ENCODE data around the gene PSMB10.
A peak's percentile ranks its signal among the peaks of the same experiment; 100 is the strongest.

The PSMB10 gene

DNA sequence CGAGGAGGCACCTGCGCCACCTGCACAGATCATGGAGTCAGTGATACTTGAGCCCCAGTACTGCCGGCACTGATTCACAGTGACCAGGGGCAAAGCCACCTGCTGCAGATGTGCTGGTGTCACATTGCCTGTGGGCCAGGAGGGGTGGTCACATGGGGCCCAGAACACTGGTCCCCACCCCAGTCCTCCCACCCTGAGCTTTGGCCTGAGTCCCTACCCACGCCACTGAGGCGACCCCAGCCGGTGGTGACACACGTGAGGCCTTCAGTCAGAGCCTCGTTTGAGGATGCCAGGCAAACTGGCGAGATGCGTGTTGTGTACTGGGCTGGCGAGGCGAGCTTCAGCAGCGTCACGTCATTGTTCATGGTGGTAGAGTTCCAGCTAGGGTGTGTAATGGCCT lies 6.5 kb downstream of the PSMB10 start:
- TF ChIP-seq, protein P1, sequence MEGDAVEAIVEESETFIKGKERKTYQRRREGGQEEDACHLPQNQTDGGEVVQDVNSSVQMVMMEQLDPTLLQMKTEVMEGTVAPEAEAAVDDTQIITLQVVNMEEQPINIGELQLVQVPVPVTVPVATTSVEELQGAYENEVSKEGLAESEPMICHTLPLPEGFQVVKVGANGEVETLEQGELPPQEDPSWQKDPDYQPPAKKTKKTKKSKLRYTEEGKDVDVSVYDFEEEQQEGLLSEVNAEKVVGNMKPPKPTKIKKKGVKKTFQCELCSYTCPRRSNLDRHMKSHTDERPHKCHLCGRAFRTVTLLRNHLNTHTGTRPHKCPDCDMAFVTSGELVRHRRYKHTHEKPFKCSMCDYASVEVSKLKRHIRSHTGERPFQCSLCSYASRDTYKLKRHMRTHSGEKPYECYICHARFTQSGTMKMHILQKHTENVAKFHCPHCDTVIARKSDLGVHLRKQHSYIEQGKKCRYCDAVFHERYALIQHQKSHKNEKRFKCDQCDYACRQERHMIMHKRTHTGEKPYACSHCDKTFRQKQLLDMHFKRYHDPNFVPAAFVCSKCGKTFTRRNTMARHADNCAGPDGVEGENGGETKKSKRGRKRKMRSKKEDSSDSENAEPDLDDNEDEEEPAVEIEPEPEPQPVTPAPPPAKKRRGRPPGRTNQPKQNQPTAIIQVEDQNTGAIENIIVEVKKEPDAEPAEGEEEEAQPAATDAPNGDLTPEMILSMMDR (conservative IDR thresholded peaks at IDR 0.05; ENCODE audit: low read depth, low read length), result no peak
- Histone ChIP-seq H3K79me2 (ENCODE audit: insufficient read depth, low read depth) (peaks cover 3% of the 10 kb centered on the region; the same call in 1 of the 2 replicates), H3K9ac (no peak overlapping the region), H3K4me2 (no peak overlapping the region), H3K4me3 (IDR thresholded peaks at IDR 0.05; ENCODE audit: insufficient read depth, low read depth, low read length) (no peak overlapping the region), H3K27me3 (ENCODE audit: insufficient read depth, low read depth) (no peaks in the 10 kb centered on the region), H2AFZ (ENCODE audit: low read depth) (no peak overlapping the region), H3K36me3 (ENCODE audit: insufficient read depth) (no peaks in the 10 kb centered on the region), H4K20me1 (ENCODE audit: insufficient read depth) (no peaks in the 10 kb centered on the region), H3K4me1 (ENCODE audit: low read depth, poor library complexity, severe bottlenecking) (peaks cover 3% of the 10 kb centered on the region), H3K27ac (no peak overlapping the region)

DNA sequence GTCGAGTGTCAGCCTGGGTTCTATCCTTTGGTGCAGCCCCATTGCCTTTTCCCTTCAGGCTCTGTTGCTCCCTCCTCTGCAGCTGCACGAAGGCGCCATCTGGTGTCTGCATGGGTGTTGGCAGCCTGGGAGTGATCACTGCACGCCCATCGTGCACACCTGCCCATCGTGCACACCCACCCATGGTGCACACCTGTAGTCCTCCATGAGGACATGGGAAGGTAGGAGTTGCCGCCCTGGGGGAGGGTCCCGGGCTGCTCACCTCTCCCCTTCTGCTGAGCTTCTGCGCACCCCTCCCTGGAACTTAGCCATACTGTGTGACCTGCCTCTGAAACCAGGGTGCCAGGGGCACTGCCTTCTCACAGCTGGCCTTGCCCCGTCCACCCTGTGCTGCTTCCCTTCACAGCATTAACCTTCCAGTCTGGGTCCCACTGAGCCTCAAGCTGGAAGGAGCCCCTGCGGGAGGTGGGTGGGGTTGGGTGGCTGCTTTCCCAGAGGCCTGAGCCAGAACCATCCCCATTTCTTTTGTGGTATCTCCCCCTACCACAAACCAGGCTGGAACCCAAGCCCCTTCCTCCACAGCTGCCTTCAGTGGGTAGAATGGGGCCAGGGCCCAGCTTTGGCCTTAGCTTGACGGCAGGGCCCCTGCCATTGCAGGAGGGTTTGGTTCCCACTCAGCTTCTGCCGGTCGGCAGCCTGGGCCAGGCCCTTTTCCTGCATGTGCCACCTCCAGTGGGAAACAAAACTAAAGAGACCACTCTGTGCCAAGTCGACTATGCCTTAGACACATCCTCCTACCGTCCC lies 7.9 kb downstream of the PSMB10 start:
- TF ChIP-seq, protein P1 (conservative IDR thresholded peaks at IDR 0.05; ENCODE audit: low read depth, low read length), result peak; percentile 85
- H3K4me1 ChIP-seq (ENCODE audit: low read depth, poor library complexity, severe bottlenecking), result no peaks in the 10 kb centered on the region
- no peaks in the 10 kb centered on the region for H3K36me3 ChIP-seq (ENCODE audit: insufficient read depth)
- H3K27ac ChIP-seq, result no peak overlapping the region
- H3K4me3 ChIP-seq (IDR thresholded peaks at IDR 0.05; ENCODE audit: insufficient read depth, low read depth, low read length), result no peak overlapping the region
- H3K79me2 ChIP-seq (ENCODE audit: insufficient read depth, low read depth), result no peaks in the 10 kb centered on the region
- H3K27me3 ChIP-seq (ENCODE audit: insufficient read depth, low read depth), result no peaks in the 10 kb centered on the region
- H3K9ac ChIP-seq, result no peak overlapping the region
- H4K20me1 ChIP-seq (ENCODE audit: insufficient read depth), result no peaks in the 10 kb centered on the region
- H2AFZ ChIP-seq (ENCODE audit: low read depth), result no peak overlapping the region
- H3K4me2 ChIP-seq, result no peak overlapping the region

DNA sequence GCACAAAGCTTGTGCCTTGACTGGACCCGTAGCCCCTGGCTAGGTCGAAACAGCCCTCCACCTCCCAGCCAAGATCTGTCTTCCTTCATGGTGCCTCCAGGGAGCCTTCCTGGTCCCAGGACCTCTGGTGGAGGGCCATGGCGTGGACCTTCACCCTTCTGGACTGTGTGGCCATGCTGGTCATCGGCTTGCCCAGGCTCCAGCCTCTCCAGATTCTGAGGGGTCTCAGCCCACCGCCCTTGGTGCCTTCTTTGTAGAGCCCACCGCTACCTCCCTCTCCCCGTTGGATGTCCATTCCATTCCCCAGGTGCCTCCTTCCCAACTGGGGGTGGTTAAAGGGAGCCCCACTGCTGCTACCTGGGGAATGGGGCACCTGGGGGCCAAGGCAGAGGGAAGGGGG lies 8.5 kb downstream of the PSMB10 start:
- TF ChIP-seq, protein P1 (conservative IDR thresholded peaks at IDR 0.05; ENCODE audit: low read depth, low read length), result no peak
- no peaks in the 10 kb centered on the region for H3K27me3 ChIP-seq (ENCODE audit: insufficient read depth, low read depth)
- no peaks in the 10 kb centered on the region for H3K4me1 ChIP-seq (ENCODE audit: low read depth, poor library complexity, severe bottlenecking)
- H3K27ac ChIP-seq, result no peak overlapping the region
- H3K4me3 ChIP-seq (IDR thresholded peaks at IDR 0.05; ENCODE audit: insufficient read depth, low read depth, low read length), result no peak overlapping the region
- no peak overlapping the region for H3K4me2 ChIP-seq
- H4K20me1 ChIP-seq (ENCODE audit: insufficient read depth), result no peaks in the 10 kb centered on the region
- H3K79me2 ChIP-seq (ENCODE audit: insufficient read depth, low read depth), result no peaks in the 10 kb centered on the region
- H3K36me3 ChIP-seq (ENCODE audit: insufficient read depth), result no peaks in the 10 kb centered on the region
- no peak overlapping the region for H3K9ac ChIP-seq
- no peak overlapping the region for H2AFZ ChIP-seq (ENCODE audit: low read depth)

DNA sequence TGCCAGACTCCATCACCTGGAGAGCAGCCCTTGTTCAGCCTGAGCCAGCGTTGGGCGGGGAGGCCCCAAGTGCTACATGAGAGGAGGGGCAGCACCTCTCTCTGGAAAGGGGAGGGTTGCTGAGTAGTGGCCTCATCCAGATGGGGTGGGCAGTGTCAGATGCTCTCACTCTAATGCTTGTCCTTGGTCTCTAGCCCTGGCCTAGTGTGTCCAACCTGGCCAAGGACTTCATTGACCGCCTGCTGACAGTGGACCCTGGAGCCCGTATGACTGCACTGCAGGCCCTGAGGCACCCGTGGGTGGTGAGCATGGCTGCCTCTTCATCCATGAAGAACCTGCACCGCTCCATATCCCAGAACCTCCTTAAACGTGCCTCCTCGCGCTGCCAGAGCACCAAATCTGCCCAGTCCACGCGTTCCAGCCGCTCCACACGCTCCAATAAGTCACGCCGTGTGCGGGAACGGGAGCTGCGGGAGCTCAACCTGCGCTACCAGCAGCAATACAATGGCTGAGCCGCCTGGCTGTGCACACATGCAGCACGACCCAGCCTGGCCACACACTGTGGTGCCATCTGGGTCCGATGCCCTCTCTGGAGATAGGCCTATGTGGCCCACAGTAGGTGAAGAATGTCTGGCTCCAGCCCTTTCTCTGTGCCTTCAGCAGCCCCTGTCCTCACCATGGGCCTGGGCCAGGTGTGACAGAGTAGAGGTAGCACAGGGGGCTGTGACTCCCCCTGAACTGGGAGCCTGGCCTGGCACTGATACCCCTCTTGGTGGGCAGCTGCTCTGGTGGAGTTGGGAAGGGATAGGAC lies 9.3 kb downstream of the PSMB10 start:
- Histone ChIP-seq H4K20me1 (ENCODE audit: insufficient read depth) (no peaks in the 10 kb centered on the region), H3K27ac (no peak overlapping the region), H3K4me2 (no peak overlapping the region)

More for the DNA sequence above, 9.3 kb downstream of the PSMB10 start:
- TF ChIP-seq, protein P1 (conservative IDR thresholded peaks at IDR 0.05; ENCODE audit: low read depth, low read length), result no peak
- no peaks in the 10 kb centered on the region for H3K4me1 ChIP-seq (ENCODE audit: low read depth, poor library complexity, severe bottlenecking)
- H3K27me3 ChIP-seq (ENCODE audit: insufficient read depth, low read depth), result no peaks in the 10 kb centered on the region
- H2AFZ ChIP-seq (ENCODE audit: low read depth), result no peak overlapping the region
- no peaks in the 10 kb centered on the region for H3K36me3 ChIP-seq (ENCODE audit: insufficient read depth)
- no peak overlapping the region for H3K9ac ChIP-seq
- no peaks in the 10 kb centered on the region for H3K79me2 ChIP-seq (ENCODE audit: insufficient read depth, low read depth)
- no peak overlapping the region for H3K4me3 ChIP-seq (IDR thresholded peaks at IDR 0.05; ENCODE audit: insufficient read depth, low read depth, low read length)
